Tongue (tissue), 2 donors: Measurements from ENCODE around the gene TUBGCP6. TPM values are rescaled to one million over a fixed set of nuclear protein-coding genes. Genes with fewer than 3 reads are reported as not detected.

Source experiments
- DNase-seq: peaks from one replicate; pipeline ENCODE4 v3.0.0-alpha.2; 2015
- total RNA-seq: library from RNA; depleted of rRNA; stranded (reverse); fragments of >200 nt; gene quantifications from one replicate; pipeline ENCODE4 v1.2.3, GENCODE V29; 2014

TUBGCP6 gene
- total RNA-seq, 1 donor from 2014 or later: 39.7 TPM

DNA sequence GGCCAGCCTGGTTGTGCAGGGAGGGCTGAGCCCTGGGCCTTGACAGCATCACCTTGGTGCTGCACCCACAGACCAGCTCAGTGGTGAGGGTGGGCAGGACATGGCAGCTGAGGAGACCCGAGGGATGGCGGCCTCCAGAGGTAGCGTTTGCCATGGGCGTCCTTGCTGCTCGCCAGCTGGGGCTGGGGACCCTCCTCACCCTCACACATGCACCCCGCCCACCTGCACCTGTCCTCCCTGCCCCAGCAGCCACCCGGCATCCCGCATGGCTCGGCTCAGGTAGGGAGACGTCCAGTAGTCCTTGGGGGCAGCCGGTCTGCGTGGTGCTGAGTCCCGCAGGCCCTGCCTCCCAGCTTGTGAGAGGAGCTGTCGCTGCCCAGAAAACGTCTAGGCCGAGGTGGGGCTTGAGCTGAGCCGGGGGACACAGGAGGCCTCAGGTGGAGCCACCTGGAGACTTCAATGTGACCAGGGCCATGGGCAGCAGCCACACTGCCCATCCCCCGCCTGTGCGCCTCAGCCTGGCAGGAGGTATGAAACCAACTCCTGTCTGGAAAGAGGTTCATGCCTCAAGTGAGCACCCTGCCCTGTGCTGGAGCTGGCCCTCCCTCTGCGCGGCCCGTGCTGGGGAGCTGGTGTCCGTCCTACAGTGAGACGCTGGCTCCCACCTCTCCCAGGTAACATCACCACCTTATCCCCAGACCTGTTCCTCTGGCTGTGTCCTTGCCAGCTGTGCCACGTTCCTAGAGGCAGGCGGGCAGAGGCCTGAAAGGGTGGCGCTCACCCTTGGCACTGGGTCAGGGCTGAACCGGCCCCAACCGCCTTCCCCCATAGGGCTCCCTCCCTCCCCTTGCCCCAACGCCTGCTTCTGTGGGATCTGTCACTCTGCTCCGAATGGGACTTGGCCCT is 62.4 kb downstream of the TUBGCP6 start:
- DNase-seq: no peak

DNA sequence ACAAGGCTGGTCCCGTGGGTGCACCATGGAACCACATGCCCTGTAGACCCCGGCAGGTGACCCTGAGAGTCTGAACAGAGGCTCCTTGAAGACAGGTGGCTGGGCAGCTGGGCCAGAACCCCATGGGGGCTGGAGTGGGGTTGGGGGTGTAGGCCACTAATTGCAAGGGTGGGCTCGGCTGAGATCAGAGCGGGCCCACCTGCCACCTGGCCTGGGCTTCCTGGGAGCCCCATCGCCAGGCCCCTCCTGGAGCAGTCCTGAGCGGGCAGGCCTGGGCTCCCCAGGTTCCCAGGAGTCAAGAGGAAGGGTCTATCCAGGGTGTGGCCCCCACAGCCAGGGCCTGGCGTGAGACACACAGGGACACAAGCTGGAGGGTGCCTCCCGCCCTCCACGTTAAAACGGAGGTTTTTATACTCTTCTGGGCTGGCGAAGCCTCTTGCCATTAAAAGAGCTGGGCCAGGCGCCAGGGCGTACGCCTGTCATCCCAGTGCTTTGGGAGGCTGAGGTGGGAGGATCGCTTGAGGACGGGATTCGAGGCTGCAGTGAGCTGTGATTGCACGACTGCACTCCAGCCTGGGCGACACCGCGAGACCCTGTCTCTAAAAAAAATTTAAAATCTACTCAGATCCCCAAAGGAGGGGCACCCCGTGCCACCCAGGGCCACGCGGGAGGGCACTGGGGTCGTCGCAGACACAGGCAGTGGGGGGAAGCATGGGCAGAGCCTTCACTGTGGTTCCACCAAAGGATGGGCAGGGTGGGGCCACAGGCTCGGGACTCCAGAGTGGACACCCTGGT is 63.9 kb downstream of the TUBGCP6 start:
- no peak for DNase-seq

DNA sequence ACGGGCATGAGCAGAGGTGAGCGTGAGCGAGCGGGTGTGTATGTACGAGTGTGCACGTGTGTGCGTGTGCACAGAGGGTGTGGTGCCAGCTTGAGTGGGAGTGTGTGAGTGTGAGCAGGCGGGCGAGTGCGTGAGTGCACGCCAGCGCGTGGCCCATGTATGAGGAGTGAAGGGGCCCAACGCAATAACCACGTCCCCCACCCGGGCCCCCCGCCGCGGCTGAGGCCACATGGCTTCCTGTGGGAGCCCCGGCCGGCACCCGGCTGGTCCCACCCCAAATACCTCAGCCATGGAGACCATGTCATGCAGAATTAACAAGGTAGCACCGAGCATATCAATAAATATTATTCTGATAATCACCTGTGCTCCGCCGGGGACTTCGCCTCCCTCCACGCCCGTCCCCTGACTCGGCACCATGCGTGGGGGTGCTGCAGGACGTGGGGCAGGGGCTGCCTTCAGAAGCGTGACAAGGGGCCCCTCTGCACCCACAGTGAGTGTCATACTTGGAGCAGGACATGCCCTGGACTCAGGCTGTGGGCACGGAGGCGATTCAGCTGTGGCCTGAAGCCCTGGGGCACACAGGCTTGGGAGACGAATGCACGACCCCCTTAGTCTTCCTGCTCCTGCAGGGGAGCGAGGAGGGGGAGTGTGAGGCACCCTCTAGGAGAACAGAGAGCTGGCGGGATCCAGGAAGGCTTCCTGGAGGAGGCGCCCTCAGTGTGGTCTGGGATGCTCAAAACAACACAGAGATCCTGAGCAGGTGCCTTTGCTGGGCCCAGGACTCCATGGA is 64.7 kb downstream of the TUBGCP6 start:
- no peak for DNase-seq

DNA sequence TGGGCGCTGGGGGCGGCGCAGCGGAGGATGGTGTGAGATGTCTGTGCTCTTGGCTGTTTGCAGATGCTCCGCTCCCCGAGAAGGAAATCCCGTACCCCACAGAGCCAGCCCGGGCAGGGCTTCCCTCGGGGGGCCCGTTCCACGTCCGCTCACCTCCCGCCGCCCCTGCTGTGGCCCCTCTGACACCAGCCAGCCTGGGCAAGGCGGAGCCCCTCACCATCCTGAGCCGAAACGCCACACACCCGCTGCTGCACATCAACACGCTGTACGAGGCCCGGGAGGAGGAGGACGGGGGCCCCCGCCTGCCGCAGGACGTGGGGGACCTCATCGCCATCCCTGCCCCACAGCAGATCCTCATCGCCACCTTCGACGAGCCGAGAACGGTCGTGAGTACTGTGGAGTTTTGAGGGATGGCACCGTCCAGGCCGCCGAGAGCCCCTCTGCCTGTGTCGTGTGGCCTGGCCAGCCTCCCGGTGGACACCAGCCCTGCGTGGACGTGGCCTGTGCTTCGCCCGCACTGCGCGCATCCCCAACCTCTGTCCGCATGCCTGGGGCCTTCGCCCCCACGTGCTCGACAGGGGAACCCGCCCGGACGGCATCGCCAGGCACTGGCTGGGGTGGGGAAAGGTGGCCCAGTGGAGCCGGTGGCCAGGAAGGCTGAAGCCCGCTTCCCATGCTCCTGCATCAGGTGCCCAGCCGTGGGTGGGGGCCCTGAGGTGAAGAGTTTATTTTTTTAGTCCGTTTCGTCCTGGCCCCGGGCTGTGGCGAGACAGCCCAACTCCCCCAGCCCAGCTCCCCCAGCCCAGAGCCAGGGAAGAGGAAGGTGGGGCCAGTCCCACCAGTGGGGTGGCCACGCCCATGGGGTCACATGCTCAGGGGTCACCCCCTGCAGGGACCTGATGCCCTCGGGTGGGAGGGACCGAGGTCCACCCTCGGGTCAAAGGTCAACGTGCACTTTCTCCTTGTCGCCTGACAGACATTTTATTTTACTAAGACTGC is 65.7 kb downstream of the TUBGCP6 start:
- DNase-seq: no peak

DNA sequence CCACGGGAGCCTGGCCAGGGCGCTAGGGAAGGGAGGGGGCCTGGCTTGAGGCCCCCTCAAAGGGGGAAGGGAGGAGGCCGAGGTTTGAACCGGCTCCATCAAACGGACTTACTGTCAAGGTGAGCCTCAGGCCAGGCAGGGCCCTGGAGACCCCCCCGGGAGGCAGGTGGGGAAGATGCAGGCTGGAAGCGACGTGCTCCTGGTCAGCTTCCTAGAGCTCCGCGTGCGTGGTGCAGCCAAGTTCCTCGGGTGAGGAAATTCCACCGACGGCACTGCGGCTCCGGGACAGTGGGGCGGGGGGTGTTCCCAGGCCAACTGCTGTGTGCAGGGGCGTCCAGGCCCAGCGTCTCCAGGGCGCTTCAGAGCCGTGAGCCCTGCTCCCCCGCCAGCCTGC is 66.4 kb downstream of the TUBGCP6 start:
- DNase-seq: no peak

DNA sequence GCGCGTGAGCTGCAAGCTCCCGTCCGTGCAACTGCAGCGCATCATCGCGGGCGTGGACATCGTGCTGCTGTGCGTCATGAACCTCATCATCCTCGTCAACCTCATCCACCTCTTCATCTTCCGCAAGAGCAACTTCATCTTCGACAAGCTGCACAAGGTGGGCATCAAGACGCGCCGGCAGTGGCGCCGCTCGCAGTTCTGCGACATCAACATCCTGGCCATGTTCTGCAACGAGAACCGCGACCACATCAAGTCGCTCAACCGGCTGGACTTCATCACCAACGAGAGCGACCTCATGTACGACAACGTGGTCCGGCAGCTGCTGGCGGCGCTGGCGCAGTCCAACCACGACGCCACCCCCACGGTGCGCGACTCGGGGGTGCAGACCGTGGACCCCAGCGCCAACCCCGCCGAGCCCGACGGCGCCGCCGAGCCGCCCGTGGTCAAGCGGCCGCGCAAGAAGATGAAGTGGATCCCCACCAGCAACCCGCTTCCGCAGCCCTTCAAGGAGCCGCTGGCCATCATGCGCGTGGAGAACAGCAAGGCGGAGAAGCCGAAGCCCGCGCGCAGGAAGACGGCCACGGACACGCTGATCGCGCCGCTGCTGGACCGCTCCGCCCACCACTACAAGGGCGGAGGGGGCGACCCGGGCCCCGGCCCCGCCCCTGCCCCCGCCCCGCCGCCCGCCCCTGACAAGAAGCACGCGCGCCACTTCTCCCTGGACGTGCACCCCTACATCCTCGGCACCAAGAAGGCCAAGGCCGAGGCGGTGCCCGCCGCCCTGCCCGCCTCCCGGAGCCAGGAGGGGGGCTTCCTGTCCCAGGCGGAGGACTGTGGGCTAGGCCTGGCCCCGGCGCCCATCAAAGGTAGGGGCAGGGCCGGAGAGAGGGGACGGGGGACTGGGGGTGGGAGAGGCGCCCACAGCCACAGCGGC is 67.0 kb downstream of the TUBGCP6 start:
- no peak for DNase-seq

DNA sequence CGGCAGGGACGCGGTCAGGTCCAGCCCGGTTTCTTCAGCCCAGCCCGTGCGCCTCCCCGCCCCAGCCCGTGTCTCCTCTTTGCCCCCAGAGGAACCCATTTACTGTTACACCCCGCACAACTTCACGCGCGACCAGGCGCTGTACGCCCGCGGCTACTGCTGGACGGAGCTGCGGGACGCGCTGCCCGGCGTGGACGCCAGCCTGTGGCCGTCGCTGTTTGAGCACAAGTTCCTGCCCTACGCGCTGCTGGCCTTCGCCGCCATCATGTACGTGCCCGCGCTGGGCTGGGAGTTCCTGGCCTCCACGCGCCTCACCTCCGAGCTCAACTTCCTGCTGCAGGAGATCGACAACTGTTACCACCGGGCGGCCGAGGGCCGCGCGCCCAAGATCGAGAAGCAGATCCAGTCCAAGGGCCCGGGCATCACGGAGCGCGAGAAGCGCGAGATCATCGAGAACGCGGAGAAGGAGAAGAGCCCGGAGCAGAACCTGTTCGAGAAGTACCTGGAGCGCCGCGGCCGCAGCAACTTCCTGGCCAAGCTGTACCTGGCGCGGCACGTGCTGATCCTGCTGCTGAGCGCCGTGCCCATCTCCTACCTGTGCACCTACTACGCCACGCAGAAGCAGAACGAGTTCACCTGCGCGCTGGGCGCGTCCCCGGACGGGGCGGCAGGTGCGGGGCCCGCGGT is 67.8 kb downstream of the TUBGCP6 start:
- DNase-seq: no peak

DNA sequence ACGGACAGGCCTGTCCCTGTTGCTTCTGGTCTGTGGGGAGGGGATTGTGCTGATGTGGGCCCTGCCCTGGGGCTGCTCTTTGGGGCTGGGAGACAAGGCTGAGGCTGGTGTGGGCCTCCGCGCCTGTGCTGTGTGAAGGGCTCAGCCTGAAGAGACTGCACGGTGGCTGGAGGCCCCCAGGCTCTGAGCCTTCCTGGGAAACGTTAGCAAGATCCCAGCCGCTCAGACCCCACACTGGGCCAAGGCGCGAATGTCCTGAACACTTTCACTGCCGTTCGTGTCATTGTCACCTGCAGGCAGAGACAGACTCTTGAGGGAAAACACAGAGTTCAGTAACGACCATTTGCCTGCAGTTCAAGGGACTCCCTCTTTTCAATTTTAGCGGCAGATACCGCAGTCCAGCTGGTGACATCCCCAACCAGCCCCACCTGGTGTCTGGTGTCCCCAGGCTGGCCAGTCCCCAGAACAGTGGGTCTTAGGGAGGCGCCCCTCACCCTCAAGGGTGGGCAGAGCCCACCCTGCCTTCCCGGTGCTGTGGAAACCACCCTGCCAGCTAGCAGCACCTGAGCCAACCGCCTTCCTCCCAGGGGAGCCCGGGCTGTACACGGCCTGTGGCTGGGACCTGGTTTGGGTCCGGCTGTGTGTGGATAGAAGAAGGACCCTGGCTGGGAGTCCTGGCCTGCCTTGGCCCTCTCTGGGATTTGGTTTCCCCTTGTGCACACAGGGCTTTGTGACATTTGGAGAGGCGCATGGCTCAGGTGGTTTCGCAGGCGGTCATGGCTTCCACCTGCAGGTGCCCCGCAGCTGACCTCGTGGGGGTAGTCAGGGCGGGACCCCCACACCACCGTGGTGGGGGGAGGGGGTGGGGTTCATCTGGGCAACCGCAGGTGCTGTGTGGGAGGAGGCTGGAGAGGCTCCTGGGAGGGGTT is 68.6 kb downstream of the TUBGCP6 start:
- no peak for DNase-seq

DNA sequence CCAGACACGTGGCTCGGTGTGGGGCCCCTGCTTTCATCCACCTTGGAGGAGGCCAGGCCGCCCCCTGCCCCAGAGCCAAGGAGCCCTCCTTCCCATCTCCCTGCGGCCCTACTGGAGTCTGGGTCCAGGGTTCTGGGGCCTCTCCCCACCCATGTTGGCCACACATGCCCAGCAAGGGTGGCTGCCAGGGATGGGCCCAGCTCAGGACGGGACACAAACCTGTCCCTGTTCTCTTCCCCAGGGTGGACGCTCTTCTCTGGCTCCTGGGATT is 69.7 kb downstream of the TUBGCP6 start:
- no peak for DNase-seq

DNA sequence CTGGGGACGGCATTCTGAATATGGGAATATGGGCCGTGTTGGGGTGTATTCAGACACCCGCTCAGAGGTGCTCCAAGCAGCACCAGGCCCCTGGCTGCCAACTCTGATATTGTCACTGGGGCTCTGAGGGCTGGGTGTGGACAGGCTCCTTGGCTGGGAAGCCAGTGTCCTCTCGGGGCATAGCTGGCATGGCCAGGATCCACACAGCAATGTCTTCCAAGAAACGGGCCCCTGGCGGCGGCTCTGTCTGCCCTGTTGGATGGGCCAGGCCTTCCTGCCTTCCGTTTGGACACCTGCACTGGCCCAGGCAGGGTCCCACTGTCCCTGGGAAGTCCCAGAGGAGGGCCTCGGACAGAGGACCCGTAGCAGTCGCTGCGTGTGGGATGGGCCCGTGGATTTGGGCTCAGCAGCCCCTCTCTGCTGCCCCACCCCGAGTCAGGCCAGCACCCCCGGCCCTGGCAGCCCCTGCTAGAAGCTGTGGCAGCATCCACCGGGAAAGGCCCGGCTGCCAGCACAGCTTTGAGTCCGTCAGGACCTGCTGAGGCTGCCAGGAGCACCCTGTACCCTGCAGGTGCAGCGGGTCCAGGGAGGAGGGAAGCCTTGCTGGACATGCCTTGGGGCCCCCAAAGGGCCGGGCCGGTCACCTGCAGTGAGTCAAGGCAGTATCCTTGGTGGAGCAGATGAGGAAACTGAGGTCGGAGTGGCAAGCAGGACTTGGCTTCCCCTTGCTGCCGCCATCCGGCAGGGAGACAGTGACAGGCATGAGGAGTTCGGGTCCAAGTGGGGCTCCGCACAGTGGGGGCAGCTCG is 70.2 kb downstream of the TUBGCP6 start:
- DNase-seq: no peak

DNA sequence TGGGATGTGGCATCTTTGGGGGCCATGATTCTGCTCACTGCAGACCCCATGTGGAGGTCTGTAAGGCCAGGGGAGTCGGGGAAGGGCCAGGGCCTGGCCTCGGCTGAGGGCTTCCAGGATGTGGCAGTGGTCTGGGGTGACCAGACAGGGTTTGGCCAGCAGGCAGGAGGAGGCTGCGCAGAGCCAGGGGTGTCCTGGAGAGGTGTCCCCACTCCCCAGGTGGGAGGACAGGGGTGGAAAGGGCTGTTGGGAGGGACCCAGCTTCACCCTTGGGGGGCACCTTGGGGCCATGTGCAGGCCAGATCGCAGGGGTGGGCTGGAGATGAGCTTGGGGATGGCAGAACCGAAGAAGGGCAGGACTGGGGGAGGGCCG is 70.9 kb downstream of the TUBGCP6 start:
- no peak for DNase-seq

DNA sequence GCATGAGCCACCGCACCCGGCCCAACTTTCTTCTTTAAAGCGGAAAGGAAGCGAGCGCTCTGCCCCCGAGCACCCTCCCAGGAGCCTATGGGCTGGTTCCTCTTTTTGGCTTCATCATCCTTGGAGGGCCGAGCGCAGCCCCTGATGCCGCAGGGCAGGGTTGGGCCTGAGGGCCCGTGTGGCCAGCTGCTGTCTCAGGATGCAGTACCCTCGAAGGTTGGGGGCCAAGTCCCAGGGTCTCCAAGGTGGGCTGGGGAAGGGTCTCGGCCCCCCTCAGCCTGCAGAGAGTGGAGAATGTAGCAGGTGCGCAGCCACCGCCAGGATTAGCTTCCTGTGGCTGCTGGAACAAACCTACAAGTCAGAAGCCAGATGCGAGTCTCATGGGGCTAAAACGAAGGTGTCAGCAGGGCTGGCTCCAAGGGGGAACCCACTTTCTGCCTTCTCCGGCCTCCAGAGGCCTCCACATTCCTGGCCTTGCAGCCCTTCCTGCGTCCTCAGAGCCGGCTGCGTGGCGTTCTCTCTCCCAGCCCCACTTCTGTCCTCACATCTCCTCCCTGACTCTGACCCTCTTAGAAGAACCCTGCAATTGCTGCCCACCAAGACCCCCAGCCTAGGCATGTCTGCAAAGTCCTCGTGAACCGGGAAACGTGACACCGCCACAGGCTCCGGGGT is 71.4 kb downstream of the TUBGCP6 start:
- no peak for DNase-seq

DNA sequence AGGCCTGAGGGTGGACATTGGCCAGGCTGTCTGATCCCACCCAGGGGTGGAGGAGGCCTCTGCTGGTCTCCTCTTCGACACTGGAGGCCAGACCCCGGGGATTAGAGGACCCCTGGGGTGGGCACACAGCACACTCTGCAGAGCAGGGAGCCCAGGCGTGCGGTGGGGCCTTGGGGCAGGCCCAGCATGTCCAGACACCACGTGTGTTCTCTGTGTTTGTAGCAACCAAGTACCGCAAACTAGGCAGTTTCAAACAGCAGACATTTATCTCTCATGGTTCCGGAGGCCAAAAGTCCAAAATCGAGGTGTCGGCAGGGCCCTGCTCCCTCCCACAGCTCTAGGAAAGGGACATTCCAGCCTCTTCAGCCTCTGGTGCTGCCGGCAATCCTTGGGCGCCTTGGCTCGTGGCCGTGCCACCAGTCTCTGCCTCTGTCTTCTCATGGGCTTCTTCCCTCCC is 72.8 kb downstream of the TUBGCP6 start:
- no peak for DNase-seq

DNA sequence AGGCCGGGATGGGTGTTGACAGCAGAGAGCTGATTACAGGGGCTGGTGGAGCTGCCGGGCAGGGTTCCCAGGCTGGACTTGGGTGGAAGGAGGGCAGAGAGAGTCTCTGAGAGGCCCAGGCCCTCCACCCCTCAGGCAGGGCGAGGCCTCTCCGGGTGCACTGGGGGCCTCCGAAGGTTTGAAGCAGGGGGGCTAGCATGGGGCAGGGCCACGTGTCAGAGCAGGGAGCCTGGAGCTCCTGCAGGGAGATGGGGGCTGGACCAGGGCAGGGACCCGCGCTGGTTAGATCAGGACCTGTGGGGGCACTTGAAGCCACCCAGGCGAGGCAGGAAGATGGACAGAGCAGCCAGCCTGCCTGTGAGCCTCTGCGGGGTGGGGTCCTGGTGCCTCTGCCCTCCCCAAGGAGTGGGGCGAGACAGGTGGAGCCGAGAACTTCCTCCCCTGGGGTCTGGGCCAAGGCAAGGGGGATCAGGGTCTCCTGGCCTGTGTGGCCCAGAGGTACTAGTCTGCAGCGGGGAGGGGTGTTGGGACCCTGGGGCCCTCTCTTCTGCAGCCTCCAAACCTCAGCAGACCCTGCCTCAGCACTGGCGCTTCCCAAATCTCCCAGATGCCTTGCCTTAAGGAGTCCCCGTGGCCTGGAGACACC is 73.4 kb downstream of the TUBGCP6 start:
- DNase-seq: no peak

DNA sequence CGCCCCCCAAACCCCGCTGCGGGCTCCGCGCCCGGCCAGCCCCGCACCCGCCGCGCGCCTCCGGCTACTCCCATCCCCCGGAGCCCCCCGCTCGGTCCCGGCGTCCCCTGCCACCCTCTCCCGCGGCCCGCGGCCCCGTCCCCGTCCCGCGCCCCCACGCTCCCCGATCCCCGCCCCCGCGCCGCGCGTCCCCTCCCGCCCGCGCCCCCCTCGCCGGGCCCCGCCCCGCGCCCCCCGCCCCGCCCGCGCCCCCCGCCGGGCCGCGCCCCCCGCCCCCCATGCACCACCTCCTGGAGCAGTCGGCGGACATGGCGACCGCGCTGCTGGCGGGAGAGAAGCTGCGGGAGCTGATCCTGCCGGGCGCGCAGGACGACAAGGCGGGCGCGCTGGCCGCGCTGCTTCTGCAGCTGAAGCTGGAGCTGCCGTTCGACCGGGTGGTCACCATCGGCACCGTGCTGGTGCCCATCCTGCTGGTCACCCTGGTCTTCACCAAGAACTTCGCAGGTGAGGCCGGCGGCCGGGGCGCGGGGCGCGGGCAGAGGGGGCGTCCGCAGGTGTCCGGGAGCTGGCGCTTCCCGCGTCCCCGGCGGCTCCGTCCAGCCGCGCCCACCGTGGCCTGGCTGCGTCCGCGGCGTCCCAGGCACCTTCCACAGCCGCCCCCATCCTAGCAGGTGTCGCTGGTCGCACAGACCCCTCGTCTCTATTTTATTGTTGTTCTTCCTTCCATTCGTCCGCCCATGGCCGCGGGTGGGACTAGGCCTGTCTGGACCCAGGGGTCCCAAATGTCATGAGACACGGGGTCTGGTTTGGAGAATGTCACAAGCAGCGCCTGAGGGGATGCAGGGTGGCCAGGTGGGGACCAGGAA is 74.1 kb downstream of the TUBGCP6 start, which contains the start of gene PANX2:
PANX2 (plus strand) TSS at position 279 of the 866 bp plus-strand sequence; CDS start at position 279, 0 bp downstream.
- no peak for DNase-seq
